ENCODE measurements around the gene FBXL20. TPM values are rescaled to one million over a fixed set of nuclear protein-coding genes. Genes with fewer than 3 reads are reported as not detected.
A peak's percentile ranks its signal among the peaks of the same experiment; 100 is the strongest.
"Not testable (repeated sequence)": the region's sequence is repeated elsewhere in the genome, so short reads cannot be mapped to it uniquely, and the experiment has no call there.

The FBXL20 gene
- total RNA-seq, 1 experiment from 2014 or later, result 8.8 TPM

- H3K4me1 ChIP-seq, result no peaks in the 10 kb centered on the region
- no peaks in the 10 kb centered on the region for H3K27me3 ChIP-seq
- no peak for DNase-seq
- H3K9me3 ChIP-seq (replicated peaks), result no peaks in the 10 kb centered on the region
- H3K4me3 ChIP-seq, result no peak overlapping the region
- no peaks in the 10 kb centered on the region for H3K36me3 ChIP-seq
- no peak overlapping the region for H3K27ac ChIP-seq
These were observed 125.3 kb downstream of the FBXL20 start for GRCh38 chr17:39276113-39276512.

- H3K27me3 ChIP-seq, result no peaks in the 10 kb centered on the region
These were observed 129.9 kb downstream of the FBXL20 start for GRCh38 chr17:39271546-39271945.

GRCh38 chr17:39270923-39271322 lies 130.5 kb downstream of the FBXL20 start:
- no peaks in the 10 kb centered on the region for H3K4me1 ChIP-seq
- peak in 1 of 2 experiments; percentile 10 for DNase-seq

More at GRCh38 chr17:39271546-39271945, 129.9 kb downstream of the FBXL20 start:
- H3K36me3 ChIP-seq, result no peaks in the 10 kb centered on the region; the same call in 1 of the 2 replicates
- no peaks in the 10 kb centered on the region for H3K4me1 ChIP-seq
- H3K9me3 ChIP-seq (replicated peaks), result no peaks in the 10 kb centered on the region
- no peak for DNase-seq
- no peak overlapping the region for H3K27ac ChIP-seq
- H3K4me3 ChIP-seq, result no peak overlapping the region

GRCh38 chr17:39264119-39264518 lies 137.3 kb downstream of the FBXL20 start:
- H3K9me3 ChIP-seq (replicated peaks), result no peaks in the 10 kb centered on the region
- H3K4me1 ChIP-seq, result peaks cover 11% of the 10 kb centered on the region; the same call in 1 of the 2 replicates
- H3K27me3 ChIP-seq, result no peaks in the 10 kb centered on the region
- H3K36me3 ChIP-seq, result no peaks in the 10 kb centered on the region
- H3K4me3 ChIP-seq, result no peak overlapping the region
- peak overlapping the region; percentile 12; the same call in 1 of the 2 replicates for H3K27ac ChIP-seq
- DNase-seq, result peak; percentile 73 to 74

More at GRCh38 chr17:39270923-39271322, 130.5 kb downstream of the FBXL20 start:
- H3K4me3 ChIP-seq, result no peak overlapping the region
- H3K27me3 ChIP-seq, result no peaks in the 10 kb centered on the region
- H3K9me3 ChIP-seq (replicated peaks), result no peaks in the 10 kb centered on the region
- no peak overlapping the region for H3K27ac ChIP-seq
- no peaks in the 10 kb centered on the region; the same call in 1 of the 2 replicates for H3K36me3 ChIP-seq

GRCh38 chr17:39261286-39261685 lies 140.1 kb downstream of the FBXL20 start:
- no peaks in the 10 kb centered on the region for H3K27me3 ChIP-seq
- no peaks in the 10 kb centered on the region for H3K36me3 ChIP-seq
- H3K27ac ChIP-seq, result no peak overlapping the region
- DNase-seq, result peak in 1 of 2 experiments; percentile 20
- peaks cover 11% of the 10 kb centered on the region; the same call in 1 of the 2 replicates for H3K4me1 ChIP-seq
- no peak overlapping the region for H3K4me3 ChIP-seq
- H3K9me3 ChIP-seq (replicated peaks), result no peaks in the 10 kb centered on the region

- Histone ChIP-seq H3K27me3 (no peaks in the 10 kb centered on the region), H3K4me1 (no peaks in the 10 kb centered on the region), H3K9me3 (replicated peaks) (no peaks in the 10 kb centered on the region), H3K4me3 (no peak overlapping the region), H3K36me3 (no peaks in the 10 kb centered on the region), H3K27ac (no peak overlapping the region)
- no peak for DNase-seq
These were observed 148.5 kb downstream of the FBXL20 start for GRCh38 chr17:39252788-39253460.

GRCh38 chr17:39251997-39252396 lies 149.4 kb downstream of the FBXL20 start:
- no peaks in the 10 kb centered on the region for H3K9me3 ChIP-seq (replicated peaks)
- no peak for DNase-seq
- H3K27ac ChIP-seq, result no peak overlapping the region
- H3K36me3 ChIP-seq, result no peaks in the 10 kb centered on the region
- no peak overlapping the region for H3K4me3 ChIP-seq
- no peaks in the 10 kb centered on the region for H3K4me1 ChIP-seq
- H3K27me3 ChIP-seq, result no peaks in the 10 kb centered on the region

- H3K9me3 ChIP-seq (replicated peaks); H3K36me3 ChIP-seq; H3K4me3 ChIP-seq; H3K27ac ChIP-seq; H3K27me3 ChIP-seq; H3K4me1 ChIP-seq; DNase-seq: not testable (repeated sequence)
These were observed 151.3 kb downstream of the FBXL20 start for GRCh38 chr17:39250076-39250475.

- no peak for DNase-seq
- H3K4me1 ChIP-seq, result peaks cover 5% of the 10 kb centered on the region; the same call in 1 of the 2 replicates
- no peaks in the 10 kb centered on the region for H3K27me3 ChIP-seq
- no peaks in the 10 kb centered on the region for H3K36me3 ChIP-seq
- no peak overlapping the region for H3K4me3 ChIP-seq
- H3K9me3 ChIP-seq (replicated peaks), result no peaks in the 10 kb centered on the region
- no peak overlapping the region for H3K27ac ChIP-seq
These were observed 155.2 kb downstream of the FBXL20 start for GRCh38 chr17:39246274-39246673.

- no peaks in the 10 kb centered on the region for H3K27me3 ChIP-seq
- no peak overlapping the region for H3K4me3 ChIP-seq
- H3K4me1 ChIP-seq, result peaks cover 5% of the 10 kb centered on the region; the same call in 1 of the 2 replicates
- no peaks in the 10 kb centered on the region for H3K9me3 ChIP-seq (replicated peaks)
- DNase-seq, result peak; percentile 79 to 90
- H3K27ac ChIP-seq, result no peak overlapping the region
- no peaks in the 10 kb centered on the region for H3K36me3 ChIP-seq
These were observed 156.5 kb downstream of the FBXL20 start for GRCh38 chr17:39244600-39245570.

GRCh38 chr17:39244016-39244599 lies 157.3 kb downstream of the FBXL20 start:
- Histone ChIP-seq H3K27me3 (no peaks in the 10 kb centered on the region), H3K36me3 (no peaks in the 10 kb centered on the region), H3K27ac (no peak overlapping the region), H3K4me1 (peaks cover 5% of the 10 kb centered on the region; the same call in 1 of the 2 replicates), H3K9me3 (replicated peaks) (no peaks in the 10 kb centered on the region), H3K4me3 (no peak overlapping the region)
- DNase-seq, result peak; percentile 32 to 36

- Histone ChIP-seq H3K4me3 (no peak overlapping the region), H3K27me3 (no peaks in the 10 kb centered on the region), H3K4me1 (peaks cover 12% of the 10 kb centered on the region), H3K9me3 (replicated peaks) (no peaks in the 10 kb centered on the region), H3K27ac (no peak overlapping the region), H3K36me3 (no peaks in the 10 kb centered on the region)
- DNase-seq, result no peak
These were observed 158.3 kb downstream of the FBXL20 start for GRCh38 chr17:39243155-39243554.

GRCh38 chr17:39240631-39241030 lies 160.8 kb downstream of the FBXL20 start:
- Histone ChIP-seq H3K27me3 (no peaks in the 10 kb centered on the region), H3K36me3 (no peaks in the 10 kb centered on the region), H3K27ac (no peak overlapping the region), H3K9me3 (replicated peaks) (no peaks in the 10 kb centered on the region), H3K4me1 (peaks cover 14% of the 10 kb centered on the region), H3K4me3 (no peak overlapping the region)
- DNase-seq, result no peak

GRCh38 chr17:39239640-39240314 lies 161.6 kb downstream of the FBXL20 start:
- H3K27me3 ChIP-seq, result no peaks in the 10 kb centered on the region
- H3K36me3 ChIP-seq, result no peaks in the 10 kb centered on the region
- H3K4me1 ChIP-seq, result peaks cover 16% of the 10 kb centered on the region
- no peak overlapping the region for H3K4me3 ChIP-seq
- H3K27ac ChIP-seq, result no peak overlapping the region
- H3K9me3 ChIP-seq (replicated peaks), result no peaks in the 10 kb centered on the region
- peak; percentile 28 to 49 for DNase-seq
